Activated CD4-positive, alpha-beta T cell treated with anti-CD3 and anti-CD28 coated beads for 48 hours (primary cell): Measurements from ENCODE around the gene ZNF107.
"Not testable (repeated sequence)": the region's sequence is repeated elsewhere in the genome, so short reads cannot be mapped to it uniquely, and the experiment has no call there.

Experiments
- DNase-seq: peaks from one replicate; pipeline ENCODE4 v3.0.0-alpha.2; 2020

The ZNF107 gene

DNA sequence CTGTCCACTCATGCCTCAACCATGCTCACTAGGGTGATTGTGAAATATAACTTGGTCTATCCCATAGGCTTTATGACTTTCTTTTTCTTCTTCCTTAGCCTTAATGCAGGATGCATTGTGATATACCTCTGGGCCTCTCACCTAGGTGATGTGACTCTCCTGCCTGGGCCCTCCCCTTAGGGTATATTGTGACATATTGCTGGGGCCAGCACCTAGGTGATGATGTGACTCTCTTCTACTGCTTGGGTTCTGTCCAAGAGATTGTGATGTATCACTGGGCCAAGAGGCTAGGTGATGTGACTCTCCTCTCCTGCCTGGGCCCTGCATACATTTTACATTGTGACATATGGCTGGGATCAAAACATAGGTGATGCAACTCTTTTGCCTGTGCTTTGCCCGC, 14.7 kb upstream of the ZNF107 start:
- DNase-seq = no peak

DNA sequence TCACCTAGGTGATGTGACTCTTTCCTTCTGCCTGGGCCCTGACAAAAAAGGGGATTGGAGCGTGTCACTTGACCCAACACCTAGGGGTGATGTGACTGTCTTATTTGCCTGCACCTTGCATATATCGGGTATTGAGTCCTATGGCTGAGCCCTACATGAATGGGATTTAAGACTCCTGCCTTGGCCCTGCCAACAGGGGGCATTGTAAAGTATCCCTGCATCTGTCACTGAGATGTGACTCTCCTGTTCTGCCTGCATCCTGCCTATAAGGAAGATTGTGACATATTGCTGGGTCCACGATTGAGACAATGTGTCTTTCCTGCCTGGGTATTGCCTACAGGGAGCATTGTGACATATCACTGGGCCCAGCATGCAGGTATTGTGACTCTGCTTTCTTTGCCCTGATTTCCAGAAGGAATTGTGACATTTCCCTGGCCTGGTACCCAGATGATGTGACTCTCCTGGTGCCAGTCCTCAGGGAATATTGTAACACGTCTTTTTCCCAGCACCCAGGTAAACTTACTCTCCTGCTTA, 14.2 kb upstream of the ZNF107 start:
- DNase-seq = no peak

DNA sequence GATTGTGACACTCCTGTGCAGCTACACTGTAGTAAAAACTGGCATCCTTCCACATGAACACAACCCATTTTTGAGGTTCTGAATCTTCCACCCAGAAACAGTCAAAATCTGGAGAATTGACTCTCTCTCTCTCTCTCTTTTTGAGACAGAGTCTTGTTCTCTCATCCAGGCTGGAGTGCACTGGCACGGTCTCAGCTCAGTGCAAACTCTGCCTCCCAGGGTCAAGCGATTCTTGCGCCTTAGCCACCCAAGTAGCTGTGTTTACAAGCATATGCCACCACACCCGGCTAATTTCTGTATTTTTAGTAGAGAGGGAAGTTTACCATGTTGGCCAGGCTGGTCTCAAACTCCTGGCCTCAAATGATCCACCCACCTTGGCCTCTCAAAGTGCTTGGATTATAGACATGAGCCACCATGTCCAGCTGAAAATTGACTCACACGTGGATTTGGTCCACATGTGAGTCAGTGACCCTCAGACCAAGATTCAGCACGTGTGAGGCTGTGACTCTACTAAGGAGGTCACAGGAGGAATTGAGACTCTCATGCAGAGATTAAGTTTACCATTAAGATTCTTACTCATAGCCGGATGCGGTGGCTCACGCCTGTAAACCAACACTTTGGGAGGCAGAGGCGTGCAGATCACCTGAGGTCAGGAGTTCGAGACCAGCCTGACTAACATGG, 12.1 kb upstream of the ZNF107 start:
- DNase-seq = no peak

DNA sequence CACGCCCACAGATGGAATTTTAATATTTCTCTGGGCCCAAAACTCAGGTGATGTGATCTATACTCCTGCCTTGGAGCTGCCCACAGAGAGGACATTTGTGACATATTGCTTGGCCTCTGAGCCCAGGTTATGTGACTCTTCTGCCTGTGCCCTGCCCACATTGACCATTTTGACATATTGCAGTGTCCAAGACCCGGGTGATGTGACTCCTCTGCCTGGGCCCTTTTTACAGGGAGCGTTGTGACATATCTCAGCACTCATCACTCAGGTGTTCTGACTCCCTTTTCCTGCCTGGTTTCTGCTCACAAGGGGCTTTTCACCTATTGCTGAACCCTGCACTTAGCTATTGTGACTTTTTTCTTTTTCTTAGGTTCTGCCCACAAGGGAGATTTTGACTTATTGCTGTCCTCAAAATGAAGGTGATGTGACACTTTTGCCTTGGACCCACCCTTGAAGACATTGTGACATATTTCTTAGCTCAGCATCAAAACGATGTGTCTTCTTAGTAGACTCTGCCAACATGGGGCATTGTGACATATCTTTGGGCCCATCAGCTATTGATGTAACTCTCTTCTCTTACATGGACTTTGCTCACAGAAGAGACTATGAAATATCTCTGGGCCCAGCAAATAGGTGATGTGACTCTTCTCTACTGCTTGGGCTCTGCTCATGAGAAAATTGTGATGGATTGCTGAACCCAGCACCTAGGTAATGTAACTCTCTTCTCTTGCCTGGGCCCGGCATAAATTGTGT, 11.0 kb upstream of the ZNF107 start:
- no peak for DNase-seq

DNA sequence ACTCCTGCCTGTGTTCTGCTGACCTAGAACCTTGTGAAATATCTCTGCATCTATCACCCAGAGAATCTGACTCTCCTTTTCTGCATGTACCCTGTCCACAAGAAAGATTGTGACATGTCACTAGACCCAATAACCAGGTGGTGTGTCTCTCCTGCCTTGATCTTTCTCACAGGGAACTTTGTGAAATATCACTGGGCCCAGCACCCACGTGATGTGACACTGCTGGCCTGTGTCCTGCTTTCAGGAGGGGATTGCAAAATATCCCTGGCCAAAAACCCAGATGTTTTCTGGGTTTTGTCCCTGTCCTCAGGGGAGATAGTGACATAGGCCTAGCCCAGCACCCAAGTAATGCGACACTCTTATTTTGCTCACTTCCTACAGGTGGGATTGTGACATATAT, 10.1 kb upstream of the ZNF107 start:
- DNase-seq = no peak

DNA sequence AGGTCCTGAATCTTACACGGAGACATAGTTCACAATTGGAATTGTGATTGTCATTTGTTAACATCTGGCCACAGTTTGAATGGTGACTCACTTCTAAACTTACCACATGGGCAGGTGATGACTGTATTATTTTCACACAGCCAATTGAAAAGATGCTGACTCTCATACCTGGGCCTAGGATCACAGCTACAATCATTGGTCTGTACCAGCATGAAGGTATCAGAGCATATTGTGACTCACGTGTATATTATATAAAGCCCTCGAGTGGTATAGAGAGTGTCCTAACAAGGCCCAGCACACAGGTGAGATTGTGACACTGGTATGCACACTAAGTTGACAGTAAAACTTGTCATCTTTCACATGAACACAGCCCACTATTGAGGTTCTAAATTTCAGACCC, 9.4 kb upstream of the ZNF107 start:
- DNase-seq = no peak

DNA sequence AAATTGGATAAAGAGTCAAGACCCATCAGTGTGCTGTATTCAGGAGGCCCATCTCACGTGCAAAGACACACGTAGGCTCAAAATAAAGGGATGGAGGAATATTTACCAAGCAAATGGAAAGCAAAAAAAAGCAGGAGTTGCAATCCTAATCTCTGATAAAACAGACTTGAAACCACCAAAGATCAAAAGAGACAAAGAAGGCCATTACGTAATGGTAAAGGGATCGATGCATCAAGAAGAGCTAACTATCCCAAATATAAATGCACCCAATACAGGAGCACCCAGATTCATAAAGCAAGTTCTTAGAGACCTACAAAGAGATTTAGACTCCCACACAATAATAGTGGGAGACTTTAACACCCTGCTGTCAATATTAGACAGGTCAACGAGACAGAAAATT, 3.8 kb upstream of the ZNF107 start:
- DNase-seq = not testable (repeated sequence)

DNA sequence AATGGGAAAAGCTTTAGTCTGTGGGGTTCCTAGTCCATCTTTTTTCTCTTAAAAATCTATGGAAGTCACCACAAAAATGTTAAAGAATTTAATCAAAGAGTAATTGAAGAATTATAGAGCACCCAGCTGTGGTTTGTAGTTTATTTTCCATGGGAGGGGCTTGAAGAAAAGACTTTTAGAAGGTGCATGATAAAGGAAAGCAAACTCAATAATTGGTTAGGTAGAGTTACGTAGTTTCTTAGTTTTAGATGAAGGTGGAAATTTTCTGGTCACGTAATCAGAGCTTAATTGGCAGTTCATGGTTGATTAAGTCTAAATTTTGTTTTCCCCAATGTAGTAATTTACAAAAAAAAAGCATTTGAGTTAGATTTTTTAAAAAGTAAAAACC, 724 bp downstream of the ZNF107 start:
- DNase-seq = no peak

DNA sequence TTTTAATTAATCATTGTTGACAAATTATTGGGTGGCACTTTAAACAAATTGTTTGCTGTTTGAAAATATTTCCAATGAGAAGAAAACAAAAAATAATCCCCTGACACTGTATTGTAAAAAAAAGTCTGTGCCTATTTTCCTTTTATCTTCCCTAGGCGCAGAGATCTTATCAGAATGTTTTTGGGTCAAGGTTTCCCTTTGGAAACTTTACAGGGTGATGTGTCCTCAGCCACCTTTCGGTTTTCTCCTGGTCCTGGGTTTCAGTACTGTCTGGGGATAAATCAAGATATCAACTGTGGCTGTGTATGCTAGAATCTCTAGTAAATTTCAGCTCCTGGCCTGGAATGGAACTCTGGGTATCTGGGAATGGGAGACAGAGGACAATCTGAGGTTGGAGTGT, 1.4 kb downstream of the ZNF107 start:
- no peak for DNase-seq

DNA sequence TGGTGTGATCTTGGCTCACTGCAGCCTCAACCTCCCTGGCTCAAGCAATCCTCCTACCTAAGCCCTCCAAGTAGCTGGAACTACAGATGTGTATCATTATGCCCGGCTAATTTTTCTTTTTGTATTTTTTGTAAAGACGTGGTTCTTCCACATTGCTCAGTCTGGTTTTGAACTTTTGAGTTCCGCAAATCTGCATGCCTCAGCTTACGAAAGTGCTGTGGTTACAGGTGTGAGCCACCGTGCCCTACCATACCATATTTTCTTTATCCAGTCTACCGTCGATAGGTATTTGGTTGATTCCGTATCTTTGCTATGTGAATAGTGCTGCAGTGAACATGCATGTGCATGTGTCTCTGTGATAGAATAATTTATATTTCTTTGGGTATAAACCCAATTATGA, 6.5 kb downstream of the ZNF107 start:
- no peak for DNase-seq

DNA sequence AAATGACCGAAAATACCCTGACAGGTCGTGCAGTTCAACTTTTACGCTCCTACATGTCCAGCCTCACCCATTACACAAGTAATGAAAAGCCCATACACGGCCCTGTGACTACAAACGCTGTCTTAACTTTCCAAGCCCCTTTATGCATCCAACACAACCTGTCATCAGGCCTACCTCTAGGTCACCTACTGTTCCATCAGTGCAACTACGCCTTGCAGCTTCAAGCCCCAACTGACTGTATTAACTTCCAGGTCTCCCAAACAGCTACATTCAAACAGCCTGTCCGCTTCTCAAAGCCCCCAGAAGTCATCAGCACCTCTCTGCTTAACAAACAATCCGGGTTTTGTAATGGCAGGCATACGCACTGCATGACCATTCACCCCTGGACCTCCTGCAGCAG, 19.2 kb downstream of the ZNF107 start:
- DNase-seq = no peak

DNA sequence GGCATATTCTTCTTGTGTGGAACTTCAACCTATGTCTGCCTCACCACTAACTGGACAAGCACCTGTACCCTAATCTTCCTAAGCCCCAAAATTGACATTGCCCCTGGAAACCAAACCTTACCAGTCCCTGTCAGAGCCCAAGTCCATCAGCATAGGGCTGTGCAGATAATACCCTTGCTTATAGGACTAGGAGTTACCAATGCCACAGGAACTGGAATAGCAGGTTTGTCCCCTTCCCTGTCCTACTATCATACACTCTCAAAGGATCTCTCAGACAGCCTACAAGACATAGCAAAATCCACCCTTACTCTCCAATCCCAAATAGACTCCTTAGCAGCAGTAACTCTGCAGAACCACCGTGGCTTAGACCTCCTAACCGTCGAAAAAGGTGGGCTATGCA, 19.8 kb downstream of the ZNF107 start:
- DNase-seq = no peak

DNA sequence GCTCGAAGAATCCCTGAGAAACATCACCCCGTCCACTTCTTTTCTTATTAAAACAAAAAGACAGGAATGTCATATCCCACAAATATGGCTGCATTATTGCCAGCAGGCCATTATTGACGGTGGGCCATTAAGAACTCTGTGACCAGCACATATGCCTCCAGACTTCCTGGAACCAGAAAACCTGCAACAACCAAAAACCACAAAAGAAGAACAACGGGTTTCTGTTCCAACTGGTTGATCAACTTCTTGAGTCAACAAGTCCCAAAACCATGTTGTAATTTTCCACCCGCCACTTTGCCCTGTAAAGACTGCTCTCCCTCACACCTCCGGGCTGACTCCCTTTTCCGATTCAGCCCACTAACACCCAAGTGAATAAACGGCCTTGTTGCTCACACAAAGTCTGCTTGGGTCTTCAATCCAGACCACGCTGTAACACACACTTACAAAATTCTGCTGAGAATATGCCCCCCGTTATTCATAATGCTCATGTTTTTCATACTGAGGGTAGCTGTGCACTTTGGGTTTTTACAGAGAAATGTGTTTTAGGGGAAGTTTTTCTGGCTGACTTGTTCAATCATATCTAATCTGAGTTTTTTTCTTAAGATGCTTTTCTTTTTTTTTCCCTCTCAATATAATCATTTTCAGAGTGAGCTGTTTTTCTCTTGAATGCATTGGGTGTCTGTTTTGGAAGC, 20.7 kb downstream of the ZNF107 start:
- DNase-seq = peak; percentile 54

DNA sequence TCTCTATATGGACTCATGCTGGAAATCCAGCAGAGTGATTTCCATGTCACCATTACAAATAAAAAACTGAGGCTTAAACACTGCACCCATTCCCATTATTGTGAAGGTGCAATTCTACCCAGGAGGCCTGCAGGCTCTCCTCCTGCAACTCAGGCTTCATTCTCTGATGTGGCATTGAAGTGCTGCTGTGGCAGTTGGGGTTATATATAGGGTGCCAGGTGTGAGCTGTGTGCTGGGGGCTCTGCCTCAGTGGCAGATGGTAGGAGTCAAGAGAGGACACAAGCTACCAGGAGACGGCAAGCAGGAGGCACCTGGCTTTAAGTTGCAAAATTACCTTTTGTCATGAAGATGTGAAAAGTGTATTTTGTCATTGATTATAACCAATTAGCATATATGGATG, 21.3 kb downstream of the ZNF107 start:
- no peak for DNase-seq

DNA sequence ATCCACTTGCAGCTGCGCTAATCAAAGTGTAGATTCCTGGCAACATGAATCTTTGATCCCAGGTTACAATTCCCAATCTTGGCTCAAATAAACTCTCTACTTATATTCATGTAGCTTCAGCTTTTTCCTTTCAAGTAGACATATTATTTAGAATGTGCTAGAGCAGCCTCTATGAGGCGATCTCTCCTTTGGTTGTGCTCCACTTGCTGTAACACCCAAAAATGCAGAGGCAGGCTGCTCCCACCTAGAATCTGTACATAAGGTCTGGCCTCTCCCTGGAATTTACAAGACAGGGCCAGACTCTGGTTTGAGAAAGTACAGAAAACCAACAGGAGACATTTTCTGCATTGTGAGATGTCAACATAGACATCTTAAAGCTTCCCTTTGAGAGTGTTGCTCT, 23.1 kb downstream of the ZNF107 start:
- DNase-seq = no peak

DNA sequence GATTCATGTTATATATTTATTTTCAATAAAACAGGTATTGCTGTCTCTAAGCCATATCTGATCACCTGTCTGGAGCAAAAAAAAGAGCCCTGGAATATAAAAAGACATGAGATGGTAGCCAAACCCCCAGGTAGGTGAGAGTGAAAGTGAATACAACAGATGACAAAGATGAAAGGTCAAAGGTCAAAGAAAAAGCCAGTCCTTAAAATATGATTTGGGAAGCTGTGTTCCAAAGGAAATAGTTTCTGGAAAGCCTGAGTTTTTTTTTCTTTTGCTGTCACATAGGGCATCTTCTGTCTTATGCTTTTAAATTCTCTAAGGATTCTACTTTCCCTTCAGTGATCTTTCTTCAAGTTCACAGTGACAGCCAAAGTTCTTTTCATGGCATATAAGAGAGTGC, 25.9 kb downstream of the ZNF107 start:
- no peak for DNase-seq

DNA sequence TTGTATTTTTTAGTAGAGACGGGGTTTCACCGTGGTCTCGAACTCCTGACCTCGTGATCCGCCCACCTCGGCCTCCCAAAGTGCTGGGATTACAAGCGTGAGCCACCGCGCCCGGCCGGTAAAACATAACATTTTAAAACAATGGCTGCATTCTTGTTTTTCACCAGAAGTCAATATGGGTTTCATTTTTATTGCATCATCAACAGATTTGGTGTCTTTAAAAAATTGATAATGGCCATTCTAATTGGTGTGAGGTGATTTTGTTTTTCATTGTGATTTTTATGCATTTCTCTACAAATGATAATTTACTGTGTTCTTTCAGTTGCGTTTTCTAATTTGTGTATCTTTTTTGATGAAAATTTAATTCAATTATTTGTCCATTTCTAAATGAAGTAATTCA, 31.9 kb downstream of the ZNF107 start:
- not testable (repeated sequence) for DNase-seq

DNA sequence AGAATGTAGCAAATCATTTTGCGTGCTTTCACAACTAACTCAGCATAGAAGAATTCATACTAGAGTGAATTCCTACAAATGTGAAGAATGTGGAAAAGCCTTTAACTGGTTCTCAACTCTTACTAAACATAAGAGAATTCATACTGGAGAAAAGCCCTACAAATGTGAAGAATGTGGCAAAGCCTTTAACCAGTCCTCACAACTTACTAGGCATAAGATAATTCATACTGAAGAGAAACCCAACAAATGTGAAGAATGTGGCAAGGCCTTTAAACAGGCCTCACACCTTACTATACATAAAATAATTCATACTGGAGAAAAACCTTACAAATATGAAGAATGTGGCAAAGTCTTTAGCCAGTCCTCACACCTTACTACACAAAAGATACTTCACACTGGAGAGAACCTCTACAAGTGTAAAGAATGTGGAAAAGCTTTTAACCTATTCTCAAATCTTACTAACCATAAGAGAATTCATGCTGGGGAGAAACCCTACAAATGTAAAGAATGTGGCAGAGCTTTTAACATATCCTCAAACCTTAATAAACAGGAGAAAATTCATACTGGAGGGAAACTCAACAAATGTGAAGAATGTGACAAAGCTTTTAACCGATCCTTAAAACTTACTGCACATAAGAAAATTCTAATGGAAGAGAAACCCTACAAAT, 40.8 kb downstream of the ZNF107 start:
- no peak for DNase-seq

DNA sequence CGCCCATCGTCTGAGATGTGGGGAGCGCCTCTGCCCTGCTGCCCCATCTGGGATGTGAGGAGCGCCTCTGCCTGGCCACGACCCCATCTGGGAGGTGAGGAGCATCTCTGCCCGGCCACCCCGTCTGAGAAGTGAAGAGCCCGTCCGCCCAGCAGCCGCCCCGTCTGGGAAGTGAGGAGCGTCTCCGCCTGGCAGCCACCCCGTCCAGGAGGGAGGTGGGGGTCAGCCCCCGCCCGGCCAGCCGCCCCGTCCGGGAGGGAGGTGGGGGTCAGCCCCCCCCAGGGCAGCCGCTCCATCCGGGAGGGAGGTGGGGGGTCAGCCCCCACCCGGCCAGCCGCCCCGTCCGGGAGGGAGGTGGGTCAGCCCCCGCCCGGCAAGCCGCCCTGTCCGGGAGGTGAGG, 52.0 kb downstream of the ZNF107 start:
- DNase-seq = not testable (repeated sequence)

DNA sequence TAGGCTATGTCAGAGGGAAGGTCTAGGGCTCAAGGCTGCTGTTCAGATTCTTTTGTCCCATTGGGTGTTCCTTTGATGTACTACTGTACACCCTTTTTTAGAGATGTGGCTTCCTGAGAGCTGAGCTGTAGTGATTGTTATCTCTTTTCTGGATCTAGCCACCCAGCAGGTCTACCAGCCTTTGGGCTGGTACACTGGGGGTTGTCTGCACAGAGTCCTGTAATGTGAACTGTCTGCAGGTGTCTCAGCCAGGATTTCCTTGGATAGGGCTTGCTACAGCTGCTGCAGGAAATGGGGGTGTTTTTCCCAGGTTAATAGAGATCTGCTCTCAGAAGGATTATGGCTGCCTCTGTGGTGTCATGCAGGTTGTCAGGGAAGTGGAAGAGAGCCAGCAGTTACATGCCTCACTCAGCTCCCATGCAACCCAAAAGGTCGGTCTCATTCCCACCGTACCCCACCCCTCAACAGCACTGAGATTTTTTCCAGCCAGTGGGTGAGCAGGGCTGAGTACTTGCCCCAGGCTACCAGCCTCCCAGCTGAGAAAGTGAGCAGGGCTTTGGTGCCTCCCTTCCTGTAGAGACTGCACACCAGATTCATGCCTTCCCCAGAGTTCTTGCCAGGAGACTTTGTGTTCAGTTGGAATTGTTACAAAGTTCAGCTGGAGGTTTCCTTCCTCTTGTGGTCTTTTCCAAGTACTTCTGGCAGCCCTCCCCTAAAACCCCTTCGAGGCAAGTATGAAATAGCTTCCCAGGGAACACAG, 63.3 kb downstream of the ZNF107 start:
- DNase-seq = no peak

DNA sequence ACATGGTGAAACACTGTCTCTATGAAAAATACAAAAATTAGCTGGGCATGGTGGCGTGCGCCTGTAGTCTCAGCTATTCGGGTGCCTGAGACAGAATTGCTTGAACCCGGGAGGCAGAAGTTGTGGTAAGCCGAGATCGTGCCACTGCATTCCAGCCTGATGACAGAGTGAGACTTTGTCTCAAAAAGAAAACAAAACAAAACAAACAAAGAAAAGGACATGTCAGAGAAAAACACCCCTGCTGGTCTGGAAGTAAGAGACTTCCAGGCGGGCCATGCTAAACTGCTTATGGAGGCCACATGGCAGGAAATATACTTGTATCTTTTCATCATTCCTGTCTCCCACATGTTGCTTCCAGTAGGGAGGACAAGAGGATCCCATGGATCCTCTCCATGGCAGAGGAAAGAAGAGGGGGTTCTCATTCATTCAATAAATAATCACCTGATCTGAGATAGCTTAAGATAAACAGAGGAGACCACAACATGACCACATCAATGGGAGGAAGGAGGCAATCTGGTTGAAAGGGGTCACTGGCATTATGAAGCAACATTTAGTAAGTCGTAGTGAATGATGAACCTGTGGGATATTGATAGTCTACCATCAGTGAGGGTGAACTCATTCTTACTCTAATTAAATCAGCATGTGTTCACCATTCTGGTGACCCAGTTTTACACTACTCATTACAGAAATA, 67.8 kb downstream of the ZNF107 start:
- no peak for DNase-seq

DNA sequence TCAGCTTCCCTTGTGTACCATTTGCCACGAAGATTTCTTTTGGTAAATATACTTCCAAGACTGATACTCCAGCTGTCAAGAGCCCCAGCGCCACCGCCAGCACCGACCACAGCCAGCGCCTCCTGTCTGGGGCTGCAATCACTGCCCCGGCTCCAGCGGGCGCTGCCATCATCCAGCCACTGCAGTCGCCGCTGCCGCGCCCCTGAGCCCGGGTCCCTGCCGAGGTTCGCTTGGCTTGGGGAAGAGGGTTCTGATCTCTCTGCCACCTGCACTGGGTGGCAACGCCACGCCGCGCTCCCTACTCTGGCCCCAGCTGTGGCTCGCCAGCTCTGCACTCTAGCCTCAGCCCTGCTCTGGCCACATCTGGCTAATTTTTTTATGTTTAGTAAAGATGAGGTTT, 70.6 kb downstream of the ZNF107 start:
- no peak for DNase-seq
